VCaP (cell line): ENCODE results near the gene IL1RN.

Source experiments
- H3K27ac ChIP-seq: fragments of 450-650 bp; 2 replicates; pipeline ENCODE4 v1.5.1; 2017
- TF ChIP-seq, protein P1 (sequence below): fragments of 450-650 bp; conservative IDR thresholded peaks from 2 replicates; pipeline ENCODE4 v1.5.1; 2017; ENCODE audit warnings: mild to moderate bottlenecking, moderate library complexity

IL1RN gene

DNA sequence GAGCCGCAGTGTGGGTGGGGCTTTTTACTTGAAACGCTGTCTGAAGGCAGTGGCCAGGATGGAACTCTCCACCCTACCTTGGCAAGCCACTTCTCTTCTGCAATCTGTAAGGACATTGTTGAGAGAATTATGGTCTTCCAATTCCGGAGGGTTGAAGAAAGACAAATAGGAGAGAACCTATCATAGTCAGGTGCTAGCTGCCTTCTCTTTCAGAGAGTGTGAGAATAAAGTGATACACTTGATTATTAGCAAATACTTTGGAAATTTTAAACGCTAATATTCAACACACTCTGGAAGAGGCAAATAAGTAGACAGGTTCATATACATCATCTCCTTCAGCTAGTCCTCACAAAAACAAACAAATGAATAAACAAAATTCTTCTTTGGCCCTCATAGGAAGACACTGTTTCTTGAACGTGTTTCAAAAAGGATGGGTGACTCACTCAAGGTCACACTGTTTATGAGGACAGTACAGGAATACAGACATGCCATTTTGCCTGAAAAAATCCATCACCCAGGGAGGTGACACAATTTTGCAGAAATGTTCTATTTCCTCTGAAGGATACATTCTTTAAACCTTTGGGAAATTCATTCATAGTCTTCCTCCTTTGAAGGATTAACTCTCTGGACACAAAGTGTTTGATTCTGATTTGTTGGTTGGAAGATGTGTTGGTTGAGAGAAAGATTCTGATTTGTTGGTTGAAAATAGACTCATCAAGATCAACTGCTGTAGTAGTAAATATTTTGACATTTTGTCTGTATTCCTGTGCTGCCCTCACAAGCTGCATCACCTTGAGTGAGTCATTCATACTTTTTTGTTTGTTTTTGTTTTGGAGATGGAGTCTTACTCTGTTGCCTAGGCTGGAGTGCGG, 2.2 kb upstream of the IL1RN start:
- no peak overlapping the region for H3K27ac ChIP-seq
- TF ChIP-seq, protein P1, sequence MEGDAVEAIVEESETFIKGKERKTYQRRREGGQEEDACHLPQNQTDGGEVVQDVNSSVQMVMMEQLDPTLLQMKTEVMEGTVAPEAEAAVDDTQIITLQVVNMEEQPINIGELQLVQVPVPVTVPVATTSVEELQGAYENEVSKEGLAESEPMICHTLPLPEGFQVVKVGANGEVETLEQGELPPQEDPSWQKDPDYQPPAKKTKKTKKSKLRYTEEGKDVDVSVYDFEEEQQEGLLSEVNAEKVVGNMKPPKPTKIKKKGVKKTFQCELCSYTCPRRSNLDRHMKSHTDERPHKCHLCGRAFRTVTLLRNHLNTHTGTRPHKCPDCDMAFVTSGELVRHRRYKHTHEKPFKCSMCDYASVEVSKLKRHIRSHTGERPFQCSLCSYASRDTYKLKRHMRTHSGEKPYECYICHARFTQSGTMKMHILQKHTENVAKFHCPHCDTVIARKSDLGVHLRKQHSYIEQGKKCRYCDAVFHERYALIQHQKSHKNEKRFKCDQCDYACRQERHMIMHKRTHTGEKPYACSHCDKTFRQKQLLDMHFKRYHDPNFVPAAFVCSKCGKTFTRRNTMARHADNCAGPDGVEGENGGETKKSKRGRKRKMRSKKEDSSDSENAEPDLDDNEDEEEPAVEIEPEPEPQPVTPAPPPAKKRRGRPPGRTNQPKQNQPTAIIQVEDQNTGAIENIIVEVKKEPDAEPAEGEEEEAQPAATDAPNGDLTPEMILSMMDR, result no peak

DNA sequence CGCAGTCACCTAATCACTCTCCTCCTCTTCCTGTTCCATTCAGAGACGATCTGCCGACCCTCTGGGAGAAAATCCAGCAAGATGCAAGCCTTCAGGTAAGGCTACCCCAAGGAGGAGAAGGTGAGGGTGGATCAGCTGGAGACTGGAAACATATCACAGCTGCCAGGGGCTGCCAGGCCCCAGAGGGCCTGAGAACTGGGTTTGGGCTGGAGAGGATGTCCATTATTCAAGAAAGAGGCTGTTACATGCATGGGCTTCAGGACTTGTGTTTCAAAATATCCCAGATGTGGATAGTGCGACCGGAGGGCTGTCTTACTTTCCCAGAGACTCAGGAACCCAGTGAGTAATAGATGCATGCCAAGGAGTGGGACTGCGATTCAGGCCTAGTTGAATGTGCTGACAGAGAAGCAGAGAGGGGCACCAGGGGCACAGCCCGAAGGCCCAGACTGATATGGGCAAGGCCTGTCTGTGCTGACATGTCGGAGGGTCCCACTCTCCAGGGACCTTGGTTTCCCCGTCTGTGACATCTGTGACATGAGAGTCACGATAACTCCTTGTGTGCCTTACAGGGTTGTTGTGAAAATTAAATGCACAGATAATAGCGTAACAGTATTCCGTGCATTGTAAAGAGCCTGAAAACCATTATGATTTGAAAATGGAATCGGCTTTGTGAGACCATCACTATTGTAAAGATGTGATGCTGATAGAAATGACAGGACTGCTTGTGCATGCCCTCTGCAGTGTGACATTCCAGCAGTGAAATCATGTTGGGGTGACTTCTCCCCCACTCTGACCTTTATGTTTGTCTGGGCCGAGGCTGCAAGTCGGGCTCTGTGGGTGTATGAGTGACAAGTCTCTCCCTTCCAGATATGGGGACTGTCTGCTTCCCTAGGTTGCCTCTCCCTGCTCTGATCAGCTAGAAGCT, 510 bp downstream of the IL1RN start:
- TF ChIP-seq, protein P1, result no peak

DNA sequence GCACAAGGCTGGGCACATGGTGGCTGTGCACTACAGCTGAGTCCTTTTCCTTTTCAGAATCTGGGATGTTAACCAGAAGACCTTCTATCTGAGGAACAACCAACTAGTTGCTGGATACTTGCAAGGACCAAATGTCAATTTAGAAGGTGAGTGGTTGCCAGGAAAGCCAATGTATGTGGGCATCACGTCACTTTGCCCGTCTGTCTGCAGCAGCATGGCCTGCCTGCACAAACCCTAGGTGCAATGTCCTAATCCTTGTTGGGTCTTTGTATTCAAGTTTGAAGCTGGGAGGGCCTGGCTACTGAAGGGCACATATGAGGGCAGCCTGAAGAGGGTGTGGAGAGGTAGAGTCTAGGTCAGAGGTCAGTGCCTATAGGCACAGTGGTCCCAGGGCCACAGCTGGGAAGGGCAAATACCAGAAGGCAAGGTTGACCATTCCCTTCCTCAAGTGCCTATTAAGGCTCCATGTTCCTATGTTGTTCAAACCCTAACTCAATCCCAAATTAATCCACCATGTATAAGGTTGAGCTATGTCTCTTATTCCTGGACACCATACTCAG, 2.2 kb downstream of the IL1RN start:
- H3K27ac ChIP-seq, result no peak overlapping the region
- TF ChIP-seq, protein P1, result no peak

More for the DNA sequence above, 510 bp downstream of the IL1RN start:
- no peak overlapping the region for H3K27ac ChIP-seq

DNA sequence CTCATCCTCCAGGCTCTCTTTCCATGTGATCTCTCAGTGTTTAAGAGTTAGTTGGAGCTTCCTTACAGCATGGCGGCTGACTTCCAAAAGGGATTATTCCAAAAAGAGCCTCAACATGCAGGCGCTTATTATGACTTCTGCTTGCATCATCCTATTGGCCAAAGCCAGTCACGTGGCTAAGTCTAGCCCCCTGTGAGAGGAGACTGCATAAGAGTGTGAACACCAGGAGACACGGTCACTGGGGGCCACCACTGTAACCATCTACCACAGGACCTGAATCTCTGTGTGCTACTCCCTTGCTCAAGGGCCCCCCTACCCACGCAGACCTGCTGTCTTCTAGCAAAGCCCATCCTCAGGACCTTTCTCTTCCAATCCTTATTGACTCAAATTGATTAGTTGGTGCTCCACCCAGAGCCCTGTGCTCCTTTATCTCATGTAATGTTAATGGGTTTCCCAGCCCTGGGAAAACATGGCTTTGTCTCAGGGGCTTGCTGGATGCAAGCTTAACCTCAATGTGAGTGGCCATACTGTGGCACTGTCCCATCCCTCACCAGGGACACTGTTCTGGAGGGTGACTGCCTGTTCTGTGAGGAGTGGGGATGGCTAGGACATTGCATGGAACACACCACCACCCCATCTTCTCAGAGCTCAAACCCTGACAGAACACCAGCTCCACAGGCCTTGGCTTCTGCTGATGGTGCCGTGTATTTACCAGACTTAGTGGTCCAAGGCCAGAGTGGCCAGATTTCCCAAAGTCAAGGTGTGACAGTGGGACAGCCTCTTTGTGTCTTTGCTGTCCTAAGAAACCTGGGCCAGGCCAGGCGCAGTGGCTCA, 4.2 kb downstream of the IL1RN start:
- H3K27ac ChIP-seq, result no peak overlapping the region
- TF ChIP-seq, protein P1, result no peak

DNA sequence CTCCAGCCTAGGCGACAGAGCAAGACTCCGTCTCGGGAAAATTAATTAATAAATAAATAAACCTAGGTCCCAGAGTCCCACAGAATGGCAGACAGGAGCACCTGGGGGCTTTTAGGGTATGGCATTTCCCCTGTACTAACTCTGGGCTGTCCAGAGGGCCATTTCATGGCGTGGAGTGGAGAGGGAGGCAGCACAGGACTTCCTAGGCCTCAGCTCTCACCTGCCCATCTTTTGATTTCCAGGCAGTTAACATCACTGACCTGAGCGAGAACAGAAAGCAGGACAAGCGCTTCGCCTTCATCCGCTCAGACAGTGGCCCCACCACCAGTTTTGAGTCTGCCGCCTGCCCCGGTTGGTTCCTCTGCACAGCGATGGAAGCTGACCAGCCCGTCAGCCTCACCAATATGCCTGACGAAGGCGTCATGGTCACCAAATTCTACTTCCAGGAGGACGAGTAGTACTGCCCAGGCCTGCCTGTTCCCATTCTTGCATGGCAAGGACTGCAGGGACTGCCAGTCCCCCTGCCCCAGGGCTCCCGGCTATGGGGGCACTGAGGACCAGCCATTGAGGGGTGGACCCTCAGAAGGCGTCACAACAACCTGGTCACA, 5.1 kb downstream of the IL1RN start:
- no peak overlapping the region for H3K27ac ChIP-seq
- TF ChIP-seq, protein P1, result no peak

DNA sequence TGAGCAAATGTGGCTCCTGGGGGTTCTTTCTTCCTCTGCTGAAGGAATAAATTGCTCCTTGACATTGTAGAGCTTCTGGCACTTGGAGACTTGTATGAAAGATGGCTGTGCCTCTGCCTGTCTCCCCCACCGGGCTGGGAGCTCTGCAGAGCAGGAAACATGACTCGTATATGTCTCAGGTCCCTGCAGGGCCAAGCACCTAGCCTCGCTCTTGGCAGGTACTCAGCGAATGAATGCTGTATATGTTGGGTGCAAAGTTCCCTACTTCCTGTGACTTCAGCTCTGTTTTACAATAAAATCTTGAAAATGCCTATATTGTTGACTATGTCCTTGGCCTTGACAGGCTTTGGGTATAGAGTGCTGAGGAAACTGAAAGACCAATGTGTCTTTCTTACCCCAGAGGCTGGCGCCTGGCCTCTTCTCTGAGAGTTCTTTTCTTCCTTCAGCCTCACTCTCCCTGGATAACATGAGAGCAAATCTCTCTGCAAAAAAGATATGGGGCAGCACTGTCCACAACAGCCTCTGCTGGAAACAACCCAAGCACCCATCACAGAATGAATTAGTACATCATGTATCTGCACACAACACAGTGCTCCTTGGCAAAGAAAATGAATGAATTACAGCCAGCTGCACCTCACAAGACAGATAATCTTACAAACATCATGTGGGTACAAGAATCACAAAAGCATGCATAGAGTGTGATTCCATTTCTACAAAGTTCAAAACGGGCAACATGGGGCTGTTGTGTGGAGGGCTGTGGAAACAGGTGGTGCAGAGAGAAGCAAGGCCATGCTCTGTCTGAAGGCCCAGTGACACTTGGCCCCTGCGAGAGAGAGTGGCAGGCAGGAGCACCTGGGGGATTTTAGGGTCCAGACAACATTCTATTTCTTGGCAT, 6.6 kb downstream of the IL1RN start:
- TF ChIP-seq, protein P1, result no peak
- no peak overlapping the region for H3K27ac ChIP-seq
